A673 (cell line): ENCODE results near the gene RAB21. TPM values are rescaled to one million over a fixed set of nuclear protein-coding genes. Genes with fewer than 3 reads are reported as not detected.
"Not testable (repeated sequence)": the region's sequence is repeated elsewhere in the genome, so short reads cannot be mapped to it uniquely, and the experiment has no call there.

ENCODE experiments used
- BruUV-seq: library from RNA; stranded (reverse); fragments of 400-500 nt; replicated peaks from 2 replicates; lab custom pipeline; 2021; lab: Mats Ljungman, UMichigan
- CTCF ChIA-PET: fragments of 300-600 bp; sonication (Branson Sonifier 250); formaldehyde crosslinking; loops from one replicate; lab custom pipeline; 2022; ENCODE audit warnings: antibody characterized with exemption; lab: Charles Lee
- POLR2A ChIA-PET: fragments of 300-600 bp; sonication (Branson Sonifier 250); formaldehyde crosslinking; loops from one replicate; lab custom pipeline; 2022; ENCODE audit warnings: antibody characterized with exemption; ENCODE audit not compliant: low non-redundant PET; lab: Charles Lee
- DNase-seq: peaks from one replicate; pipeline ENCODE4 v3.0.0-alpha.2; 2015; ENCODE audit warnings: low spot score
- H3K27ac ChIP-seq: fragments of 200-600 bp; sonication (generic); 2 replicates; pipeline ENCODE4 v1.5.1; 2016; ENCODE audit warnings: mixed run types, low read depth, mild to moderate bottlenecking, mixed read lengths, antibody characterized with exemption, low read length; ENCODE audit not compliant: poor library complexity, severe bottlenecking
- H3K27me3 ChIP-seq: fragments of 200-600 bp; sonication (generic); replicated peaks from 2 replicates; pipeline ENCODE4 v1.6.1; 2017; ENCODE audit warnings: mixed run types, low read depth, mild to moderate bottlenecking, mixed read lengths, antibody characterized with exemption, low read length; ENCODE audit not compliant: insufficient read depth, poor library complexity
- H3K36me3 ChIP-seq: fragments of 200-600 bp; sonication (generic); 2 replicates; pipeline ENCODE4 v1.6.1; 2016; ENCODE audit warnings: mixed run types, mild to moderate bottlenecking, mixed read lengths, antibody characterized with exemption, low read length; ENCODE audit not compliant: insufficient read depth, poor library complexity, severe bottlenecking
- H3K4me1 ChIP-seq: fragments of 200-600 bp; sonication (generic); 2 replicates; pipeline ENCODE4 v1.6.1; 2017; ENCODE audit warnings: mixed run types, mild to moderate bottlenecking, mixed read lengths, antibody characterized with exemption, low read length; ENCODE audit not compliant: insufficient read depth, poor library complexity, severe bottlenecking
- H3K4me3 ChIP-seq: fragments of 200-600 bp; sonication (generic); 2 replicates; pipeline ENCODE4 v1.5.1; 2016; ENCODE audit warnings: low read depth, mixed run types, mild to moderate bottlenecking, mixed read lengths, low read length; ENCODE audit not compliant: poor library complexity, severe bottlenecking
- H3K9me3 ChIP-seq: fragments of 200-600 bp; sonication (generic); 2 replicates; pipeline ENCODE4 v1.6.1; 2016; ENCODE audit warnings: mixed run types, low read depth, mild to moderate bottlenecking, mixed read lengths, antibody characterized with exemption, low read length; ENCODE audit not compliant: poor library complexity, severe bottlenecking
- EZH2 ChIP-seq: fragments of 200-600 bp; sonication (generic); IDR thresholded peaks from 2 replicates; pipeline ENCODE4 v1.6.1; 2017; ENCODE audit warnings: borderline replicate concordance, low read depth, mild to moderate bottlenecking, mixed read lengths, antibody characterized with exemption, low read length; ENCODE audit not compliant: poor library complexity, severe bottlenecking
- intact Hi-C: fragments of 100-400 bp; cut with micrococcal nuclease; formaldehyde crosslinking; loops from one replicate; pipeline ENCODE4 v1.10.0; 2022; ENCODE audit not compliant: unreplicated experiment
- total RNA-seq: library from RNA; stranded (reverse); gene quantifications from 2 replicates; pipeline ENCODE4 v1.2.3, GENCODE V29; 2021
- TF ChIP-seq, protein P1 (sequence below): fragments of 300-800, 200-600 bp; sonication (generic); conservative IDR thresholded peaks from 2 replicates; pipeline ENCODE4 v1.5.1; 2017; ENCODE audit warnings: low read depth, mild to moderate bottlenecking, antibody characterized with exemption, low read length, moderate library complexity, mixed read lengths

RAB21 gene
- total RNA-seq, 1 experiment from 2014 or later = 109 TPM

DNA sequence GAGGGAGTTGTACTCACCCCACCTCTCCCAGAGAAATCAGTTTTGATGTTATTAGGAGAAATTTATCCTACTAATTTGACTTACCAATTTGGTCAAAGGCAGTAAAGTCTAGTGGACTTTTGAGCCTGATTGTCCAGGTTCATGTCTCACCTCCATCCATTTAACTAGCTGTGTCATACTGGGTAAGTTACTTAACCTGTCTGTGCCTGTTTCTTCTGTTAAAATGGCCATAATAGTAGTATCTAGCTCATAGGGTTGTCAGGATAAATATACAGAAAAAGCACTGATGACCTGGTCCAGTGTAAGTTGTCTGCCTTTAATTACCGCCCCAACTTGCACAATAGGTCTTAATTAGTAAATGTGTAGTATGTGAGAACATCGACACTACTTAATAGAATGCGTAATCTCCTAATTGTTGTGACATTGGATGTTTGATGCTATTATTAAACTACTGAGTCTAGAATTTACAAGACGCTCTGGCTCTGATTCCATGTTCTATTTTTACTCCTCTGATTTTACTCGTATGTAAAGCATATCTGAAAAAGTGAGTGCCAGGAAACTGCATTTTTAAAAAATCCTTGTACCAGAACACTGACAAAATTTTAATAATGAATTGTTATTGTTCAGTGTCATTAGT, 1.5 kb downstream of the RAB21 start:
- TSS peak; percentile 39 for BruUV-seq
- H3K4me1 ChIP-seq = peaks cover 3% of the 10 kb centered on the region
- H3K36me3 ChIP-seq = peaks cover 42% of the 10 kb centered on the region
- H3K27ac ChIP-seq = no peak overlapping the region
- ChIA-PET POLR2A (no interaction called here), CTCF (interaction anchor here (0.7 kb wide), 1 partner anchor 141 kb away, joined by 3 read pairs; no protein-coding TSS in a partner anchor)
- no peak for DNase-seq
- intact Hi-C loops = no loop called here
- TF ChIP-seq, protein P1, sequence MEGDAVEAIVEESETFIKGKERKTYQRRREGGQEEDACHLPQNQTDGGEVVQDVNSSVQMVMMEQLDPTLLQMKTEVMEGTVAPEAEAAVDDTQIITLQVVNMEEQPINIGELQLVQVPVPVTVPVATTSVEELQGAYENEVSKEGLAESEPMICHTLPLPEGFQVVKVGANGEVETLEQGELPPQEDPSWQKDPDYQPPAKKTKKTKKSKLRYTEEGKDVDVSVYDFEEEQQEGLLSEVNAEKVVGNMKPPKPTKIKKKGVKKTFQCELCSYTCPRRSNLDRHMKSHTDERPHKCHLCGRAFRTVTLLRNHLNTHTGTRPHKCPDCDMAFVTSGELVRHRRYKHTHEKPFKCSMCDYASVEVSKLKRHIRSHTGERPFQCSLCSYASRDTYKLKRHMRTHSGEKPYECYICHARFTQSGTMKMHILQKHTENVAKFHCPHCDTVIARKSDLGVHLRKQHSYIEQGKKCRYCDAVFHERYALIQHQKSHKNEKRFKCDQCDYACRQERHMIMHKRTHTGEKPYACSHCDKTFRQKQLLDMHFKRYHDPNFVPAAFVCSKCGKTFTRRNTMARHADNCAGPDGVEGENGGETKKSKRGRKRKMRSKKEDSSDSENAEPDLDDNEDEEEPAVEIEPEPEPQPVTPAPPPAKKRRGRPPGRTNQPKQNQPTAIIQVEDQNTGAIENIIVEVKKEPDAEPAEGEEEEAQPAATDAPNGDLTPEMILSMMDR = no peak
- TF ChIP-seq EZH2 = no peak
- no peaks in the 10 kb centered on the region for H3K27me3 ChIP-seq
- peak overlapping the region; percentile 96 for H3K4me3 ChIP-seq
- H3K9me3 ChIP-seq = peaks cover 30% of the 10 kb centered on the region

- DNase-seq = no peak
These were observed 5.3 kb downstream of the RAB21 start for GRCh38 chr12:71759941-71760340.

GRCh38 chr12:71760471-71760870, 5.8 kb downstream of the RAB21 start:
- TF ChIP-seq, protein P1 = no peak
- TF ChIP-seq EZH2 = no peak
- CTCF ChIA-PET = no interaction called here
- H3K27ac ChIP-seq = no peak overlapping the region
- H3K9me3 ChIP-seq = peaks cover 30% of the 10 kb centered on the region
- no peaks in the 10 kb centered on the region for H3K4me1 ChIP-seq
- H3K4me3 ChIP-seq = no peak overlapping the region
- no peaks in the 10 kb centered on the region for H3K27me3 ChIP-seq
- POLR2A ChIA-PET = no interaction called here
- BruUV-seq = no TSS peak
- intact Hi-C loops = no loop called here
- DNase-seq = no peak
- H3K36me3 ChIP-seq = peaks cover 42% of the 10 kb centered on the region

More at GRCh38 chr12:71759941-71760340, 5.3 kb downstream of the RAB21 start:
- TF ChIP-seq, protein P1 = no peak
- TF ChIP-seq EZH2 = no peak
- Histone ChIP-seq H3K4me1 (no peaks in the 10 kb centered on the region), H3K36me3 (peaks cover 42% of the 10 kb centered on the region), H3K27me3 (no peaks in the 10 kb centered on the region), H3K9me3 (peaks cover 30% of the 10 kb centered on the region), H3K27ac (no peak overlapping the region), H3K4me3 (no peak overlapping the region)
- ChIA-PET POLR2A (no interaction called here), CTCF (no interaction called here)
- intact Hi-C loops = no loop called here
- BruUV-seq = no TSS peak

GRCh38 chr12:71761354-71761753, 6.7 kb downstream of the RAB21 start:
- H3K27me3 ChIP-seq, H3K4me3 ChIP-seq, DNase-seq, H3K4me1 ChIP-seq, H3K27ac ChIP-seq, intact Hi-C loops, CTCF ChIA-PET, BruUV-seq, POLR2A ChIA-PET: not testable (repeated sequence)
- H3K36me3 ChIP-seq = peaks cover 42% of the 10 kb centered on the region
- H3K9me3 ChIP-seq = peaks cover 30% of the 10 kb centered on the region
